AG09319 (cell line): Measurements from ENCODE around the gene AKNA.

Source experiments
- DNase-seq: peaks from one replicate; pipeline ENCODE4 v3.0.0-alpha.2; 2010; ENCODE audit warnings: low read depth; ENCODE audit errors: extremely low read depth
- CTCF ChIP-seq: IDR thresholded peaks from 2 replicates; pipeline ENCODE4 v1.5.1; 2011; ENCODE audit warnings: low read depth, mild to moderate bottlenecking, inconsistent platforms, low read length, moderate library complexity

The AKNA gene

GRCh38 chr9:114316605-114317230 lies 71.1 kb downstream of the AKNA start:
- no peak for DNase-seq
- no peak for TF ChIP-seq CTCF

- TF ChIP-seq CTCF = no peak
- DNase-seq = no peak
These were observed 71.9 kb downstream of the AKNA start for GRCh38 chr9:114315723-114316363.

- no peak for DNase-seq
- no peak for TF ChIP-seq CTCF
These were observed 72.7 kb downstream of the AKNA start for GRCh38 chr9:114314881-114315722.

GRCh38 chr9:114314256-114314867 lies 73.4 kb downstream of the AKNA start:
- no peak for DNase-seq
- TF ChIP-seq CTCF = no peak

GRCh38 chr9:114313186-114313585 lies 74.6 kb downstream of the AKNA start:
- no peak for DNase-seq
- no peak for TF ChIP-seq CTCF

GRCh38 chr9:114312513-114312875 lies 75.3 kb downstream of the AKNA start:
- no peak for DNase-seq
- no peak for TF ChIP-seq CTCF
